COLO829 (cell line): ENCODE results near the gene NMB.
"Not testable (repeated sequence)": the region's sequence is repeated elsewhere in the genome, so short reads cannot be mapped to it uniquely, and the experiment has no call there.

ENCODE experiments used
- DNase-seq: peaks from one replicate; pipeline ENCODE4 v3.0.0; 2012; ENCODE audit warnings: low spot score

The NMB gene

GRCh38 chr15:84654689-84655453 lies 3.1 kb downstream of the NMB start:
- DNase-seq: peak; percentile 74

DNA sequence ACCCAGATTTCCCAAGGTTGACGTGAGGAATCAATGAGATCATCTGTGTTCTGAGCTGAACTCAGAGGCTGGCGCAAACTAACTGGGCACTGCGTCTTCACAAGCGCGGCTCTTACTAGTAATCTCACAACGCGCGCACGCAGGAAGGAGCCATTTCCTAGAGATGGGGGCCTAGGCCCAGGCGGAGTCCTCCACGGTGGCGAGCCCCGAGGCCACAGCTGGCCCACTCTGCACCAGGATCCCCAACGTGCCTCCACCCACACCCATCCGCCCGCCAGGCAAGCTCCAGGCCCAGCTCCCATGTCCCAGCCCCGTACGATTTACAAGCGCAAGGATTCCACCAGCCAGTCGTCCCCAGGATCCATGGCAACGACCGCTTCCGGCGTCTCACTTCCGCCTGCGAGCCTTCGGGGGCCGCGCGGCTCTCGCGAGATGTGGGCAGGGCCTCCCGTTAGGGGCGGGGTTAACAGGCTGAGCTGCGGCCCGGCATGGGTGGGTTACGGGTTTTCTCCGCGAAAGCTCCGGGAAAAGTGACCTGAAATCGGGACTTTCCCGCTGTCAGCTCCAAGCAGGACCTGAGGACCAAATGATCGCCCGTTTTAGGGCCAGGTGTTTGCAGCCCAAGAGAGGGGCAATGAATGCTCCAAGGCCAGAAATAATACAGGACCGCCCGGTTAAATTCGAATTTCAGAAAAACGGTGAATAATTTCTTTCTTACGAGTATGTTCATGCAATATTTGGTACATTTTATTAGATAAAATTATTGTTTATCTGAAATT lies 3.9 kb downstream of the NMB start, which contains the start of gene WDR73:
Gene WDR73 (minus strand): TSS at position 374 of the 779 bp plus-strand sequence. CDS start 9 bp downstream, at position 365.
- DNase-seq: peak; percentile 93

DNA sequence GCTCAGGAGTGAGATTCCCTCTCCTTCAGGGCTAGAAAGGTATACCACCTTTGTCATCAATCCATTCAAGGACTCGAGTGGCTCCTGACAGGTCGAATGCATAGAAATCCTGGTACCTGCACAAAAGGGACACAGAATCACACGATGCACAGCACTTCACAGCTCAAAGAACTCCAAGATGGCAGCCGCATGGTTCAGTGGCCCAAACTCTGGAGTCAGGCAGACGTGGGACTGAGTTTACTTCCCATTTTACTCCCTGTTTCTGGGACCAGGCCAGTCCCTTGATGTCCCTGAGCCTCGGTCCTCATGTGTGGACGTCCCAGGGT lies 4.5 kb downstream of the NMB start:
- no peak for DNase-seq

GRCh38 chr15:84649706-84650105 lies 8.3 kb downstream of the NMB start:
- DNase-seq: no peak

DNA sequence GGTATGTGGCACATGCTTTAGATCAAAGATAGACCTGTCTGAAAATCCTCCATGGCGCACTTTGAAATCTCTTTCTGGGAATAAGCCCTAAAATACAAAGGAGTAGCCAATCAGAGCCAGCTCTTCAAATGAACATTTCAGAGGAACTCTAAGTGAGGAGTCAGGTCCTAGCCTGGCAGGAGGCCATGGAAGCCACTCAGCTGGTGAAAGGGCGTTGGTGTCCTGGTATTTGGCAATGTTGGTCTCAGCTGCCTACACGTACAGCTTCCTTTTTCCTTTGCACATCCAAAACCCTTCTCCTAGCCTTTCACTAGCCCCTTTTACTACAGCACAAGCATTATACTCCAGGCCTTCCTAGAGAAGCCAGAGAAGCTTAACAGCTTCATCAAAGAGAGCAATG lies 9.5 kb downstream of the NMB start:
- DNase-seq: no peak

DNA sequence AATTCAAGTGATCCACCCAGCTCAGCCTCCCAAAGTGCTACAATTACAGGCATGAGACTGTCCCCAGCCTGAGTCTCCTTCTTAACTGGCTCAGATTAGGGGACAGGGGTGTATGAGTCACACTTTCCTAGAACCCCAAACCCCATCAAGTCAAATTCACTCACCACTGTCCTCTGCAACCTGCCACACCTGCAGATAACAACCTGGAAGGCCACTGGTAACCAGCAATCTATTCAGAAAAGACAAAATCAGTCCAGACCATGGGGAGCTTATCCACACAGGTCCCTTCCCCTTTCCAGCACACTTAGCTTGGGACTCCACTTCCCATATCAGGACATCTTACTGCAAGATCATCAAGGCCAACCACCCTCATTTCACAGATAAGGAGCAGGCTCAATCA lies 10.3 kb downstream of the NMB start:
- no peak for DNase-seq

GRCh38 chr15:84645997-84646396 lies 12.0 kb downstream of the NMB start:
- DNase-seq: no peak

DNA sequence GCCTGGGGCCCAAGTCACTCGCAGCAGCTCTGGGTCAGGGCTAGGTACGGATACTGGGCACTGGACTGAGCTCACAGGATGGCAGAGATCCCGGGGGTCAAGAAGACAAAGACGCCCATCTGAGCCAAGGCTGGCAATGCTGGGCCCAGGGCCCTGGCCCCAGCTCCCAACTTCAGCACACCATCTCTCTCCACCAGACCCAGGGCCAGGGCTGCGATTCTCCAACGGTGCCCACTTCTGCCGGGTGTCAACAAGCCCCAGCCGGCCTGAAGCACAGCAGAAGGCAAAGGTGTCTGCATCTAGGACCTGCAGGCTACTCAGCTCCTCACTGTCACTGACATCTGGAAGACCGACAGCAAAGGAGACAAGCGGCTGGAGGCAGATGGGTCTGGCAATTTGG lies 12.5 kb downstream of the NMB start:
- no peak for DNase-seq

GRCh38 chr15:84643838-84644237 lies 14.2 kb downstream of the NMB start:
- DNase-seq: no peak

GRCh38 chr15:84642640-84643039 lies 15.4 kb downstream of the NMB start:
- not testable (repeated sequence) for DNase-seq

- DNase-seq: not testable (repeated sequence)
Measured at GRCh38 chr15:84641871-84642270, 16.1 kb downstream of the NMB start.

GRCh38 chr15:84638103-84638502 lies 19.9 kb downstream of the NMB start:
- DNase-seq: no peak

DNA sequence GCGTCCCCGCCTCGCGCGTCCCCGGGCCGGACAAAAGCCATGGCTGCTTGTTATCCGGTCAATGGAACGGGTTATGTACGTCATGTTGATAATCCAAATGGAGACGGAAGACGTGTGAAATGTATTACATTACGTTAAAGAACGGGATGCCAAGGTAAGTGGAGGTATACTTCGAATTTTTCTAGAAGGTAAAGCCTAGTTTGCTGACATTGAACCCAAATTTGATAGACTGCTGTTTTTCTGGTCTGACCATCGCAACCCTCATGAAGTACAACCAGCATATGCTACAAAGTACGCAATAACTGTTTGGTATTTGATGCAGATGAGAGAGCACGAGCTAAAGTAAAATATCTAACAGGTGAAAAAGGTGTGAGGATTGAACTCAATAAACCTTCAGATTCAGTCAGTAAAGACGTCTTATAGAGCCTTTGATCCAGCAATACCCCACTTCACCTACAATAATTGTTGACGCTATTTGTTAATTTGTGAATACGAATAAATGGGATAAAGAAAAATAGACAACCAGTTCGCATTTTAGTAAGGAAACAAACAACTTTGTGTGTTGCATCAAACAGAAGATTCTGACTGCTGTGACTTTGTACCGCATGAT lies 23.7 kb downstream of the NMB start:
- no peak for DNase-seq

DNA sequence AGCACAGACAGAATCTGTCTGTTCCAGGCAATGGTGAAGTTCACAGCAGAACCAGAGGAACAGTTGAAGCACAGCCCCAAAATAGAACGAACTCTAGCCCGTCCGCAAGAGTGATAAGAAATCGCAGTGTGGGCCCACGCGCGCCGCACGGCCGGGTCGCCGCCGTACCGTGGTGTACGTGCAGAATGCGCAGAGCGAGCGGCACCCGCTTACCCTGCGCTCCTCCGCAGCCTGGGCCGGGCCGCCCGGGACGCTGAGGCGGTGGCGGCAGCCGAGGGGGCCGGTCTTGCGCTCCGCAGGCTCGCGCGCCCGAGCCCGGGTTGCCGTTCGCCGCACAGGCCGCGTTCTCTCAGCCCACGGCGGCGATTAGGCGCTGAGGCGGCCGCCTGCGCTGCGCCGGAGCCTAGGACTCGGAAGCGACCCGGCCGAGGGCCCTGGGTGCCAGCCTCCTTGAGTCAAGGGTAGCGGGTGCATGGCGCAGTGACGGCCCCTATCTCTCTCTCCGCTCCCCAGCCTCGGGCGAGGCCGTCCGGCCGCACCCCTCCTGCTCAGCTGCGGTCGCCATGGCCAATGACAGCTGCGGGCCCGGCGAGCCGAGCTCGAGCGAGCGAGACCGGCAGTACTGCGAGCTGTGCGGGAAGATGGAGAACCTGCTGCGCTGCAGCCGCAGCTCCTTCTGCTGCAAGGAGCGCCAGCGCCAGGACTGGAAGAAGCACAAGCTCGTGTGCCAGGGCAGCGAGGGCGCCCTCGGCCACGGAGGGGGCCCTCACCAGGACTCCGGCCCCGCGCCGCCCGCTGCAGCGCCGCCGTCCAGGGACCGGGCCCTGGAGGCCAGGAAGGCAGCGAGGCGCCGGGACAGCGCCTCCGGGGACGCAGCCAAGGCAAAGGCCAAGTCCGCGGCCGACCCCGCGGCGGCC lies 24.4 kb downstream of the NMB start:
- no peak for DNase-seq

- no peak for DNase-seq
Measured at GRCh38 chr15:84631706-84632272, 26.2 kb downstream of the NMB start.

GRCh38 chr15:84629033-84629432 lies 29.0 kb downstream of the NMB start:
- no peak for DNase-seq

DNA sequence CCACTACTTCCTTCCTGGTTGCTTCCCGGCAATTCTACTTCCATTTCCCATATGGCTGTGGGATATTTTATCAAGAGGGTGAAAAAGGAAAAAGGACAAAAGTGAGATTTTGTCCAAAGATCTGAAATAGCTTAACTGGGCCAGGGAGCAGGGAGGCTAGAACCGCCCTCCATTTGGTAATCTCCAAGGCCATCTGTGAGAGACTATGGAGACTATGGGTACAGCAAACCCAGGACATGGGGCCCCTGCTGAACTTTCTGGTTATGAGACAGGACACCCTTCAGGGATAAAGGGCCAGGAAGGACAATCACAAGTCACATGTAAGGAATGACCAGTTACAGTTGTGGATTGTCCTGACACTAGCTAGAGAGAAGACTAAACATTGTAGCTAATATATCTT lies 32.9 kb downstream of the NMB start:
- no peak for DNase-seq

DNA sequence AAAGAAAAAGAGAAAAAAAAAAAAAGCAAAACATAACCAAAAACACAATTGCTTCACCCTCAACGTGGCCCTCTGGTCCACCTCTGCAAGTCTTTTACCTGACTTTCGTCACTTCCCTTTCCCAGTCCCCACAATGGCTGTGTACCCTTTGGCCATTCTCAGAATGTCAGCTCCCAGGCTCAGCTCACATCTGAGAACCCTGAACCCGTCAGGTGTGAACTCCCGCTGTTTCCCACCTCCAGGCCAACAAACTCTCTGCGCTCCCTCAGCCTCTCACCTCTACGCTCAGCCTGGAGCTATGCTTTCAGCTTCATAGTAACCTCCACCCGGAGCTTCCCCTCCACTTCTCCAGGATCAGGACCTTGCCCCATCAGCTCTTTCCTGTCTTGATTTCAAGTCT lies 33.6 kb downstream of the NMB start:
- DNase-seq: no peak

DNA sequence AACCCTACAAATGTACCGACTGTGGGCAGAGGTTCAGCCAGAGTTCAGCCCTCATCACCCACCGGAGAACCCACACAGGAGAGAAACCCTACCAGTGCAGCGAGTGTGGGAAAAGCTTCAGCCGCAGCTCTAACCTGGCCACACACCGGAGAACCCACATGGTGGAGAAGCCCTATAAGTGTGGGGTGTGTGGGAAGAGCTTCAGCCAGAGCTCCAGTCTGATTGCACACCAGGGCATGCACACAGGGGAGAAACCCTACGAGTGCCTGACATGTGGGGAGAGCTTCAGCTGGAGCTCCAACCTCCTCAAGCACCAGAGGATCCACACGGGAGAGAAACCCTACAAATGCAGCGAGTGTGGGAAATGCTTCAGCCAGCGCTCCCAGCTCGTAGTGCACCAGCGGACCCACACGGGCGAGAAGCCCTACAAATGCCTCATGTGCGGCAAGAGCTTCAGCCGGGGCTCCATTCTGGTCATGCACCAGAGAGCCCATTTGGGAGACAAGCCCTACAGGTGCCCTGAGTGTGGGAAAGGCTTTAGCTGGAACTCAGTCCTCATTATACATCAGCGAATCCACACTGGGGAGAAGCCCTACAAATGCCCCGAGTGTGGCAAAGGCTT lies 36.5 kb downstream of the NMB start:
- DNase-seq: no peak

DNA sequence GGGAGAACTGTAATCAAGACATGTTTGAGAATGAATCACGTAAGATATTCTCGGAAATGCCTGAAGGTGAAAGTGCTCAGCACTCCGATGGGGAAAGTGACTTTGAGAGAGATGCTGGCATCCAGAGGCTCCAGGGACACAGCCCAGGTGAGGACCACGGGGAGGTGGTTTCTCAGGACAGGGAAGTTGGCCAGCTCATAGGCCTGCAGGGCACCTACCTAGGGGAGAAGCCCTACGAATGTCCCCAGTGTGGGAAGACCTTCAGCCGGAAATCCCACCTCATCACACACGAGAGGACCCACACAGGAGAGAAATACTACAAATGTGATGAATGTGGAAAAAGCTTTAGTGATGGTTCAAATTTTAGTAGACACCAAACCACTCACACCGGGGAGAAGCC lies 37.4 kb downstream of the NMB start:
- no peak for DNase-seq

DNA sequence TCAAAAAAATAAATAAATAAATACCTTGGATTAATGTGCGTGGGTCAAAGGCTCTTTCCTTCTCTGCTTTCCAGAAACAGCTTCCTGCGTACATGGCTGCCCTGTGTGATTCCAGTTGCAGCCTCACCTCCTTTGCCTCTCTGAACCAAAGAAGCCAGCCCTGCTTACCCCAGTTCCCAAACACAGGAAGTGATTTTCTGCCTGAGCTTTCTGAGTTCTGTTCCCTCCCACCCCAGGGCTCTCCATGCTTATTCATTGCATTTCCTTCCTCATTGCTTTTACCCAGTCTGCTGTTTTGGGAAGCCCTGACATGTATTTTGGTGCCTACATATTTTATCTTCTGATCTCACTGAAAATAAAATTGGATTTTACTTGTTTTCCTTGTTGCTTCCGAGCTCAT lies 41.8 kb downstream of the NMB start:
- DNase-seq: no peak
